Glomerular visceral epithelial cell (primary cell): Measurements from ENCODE around the gene NUDT16L1.

Source experiments
- DNase-seq: peaks from one replicate; pipeline ENCODE4 v3.0.0-alpha.2; 2016; ENCODE audit errors: extremely low spot score

The NUDT16L1 gene

DNA sequence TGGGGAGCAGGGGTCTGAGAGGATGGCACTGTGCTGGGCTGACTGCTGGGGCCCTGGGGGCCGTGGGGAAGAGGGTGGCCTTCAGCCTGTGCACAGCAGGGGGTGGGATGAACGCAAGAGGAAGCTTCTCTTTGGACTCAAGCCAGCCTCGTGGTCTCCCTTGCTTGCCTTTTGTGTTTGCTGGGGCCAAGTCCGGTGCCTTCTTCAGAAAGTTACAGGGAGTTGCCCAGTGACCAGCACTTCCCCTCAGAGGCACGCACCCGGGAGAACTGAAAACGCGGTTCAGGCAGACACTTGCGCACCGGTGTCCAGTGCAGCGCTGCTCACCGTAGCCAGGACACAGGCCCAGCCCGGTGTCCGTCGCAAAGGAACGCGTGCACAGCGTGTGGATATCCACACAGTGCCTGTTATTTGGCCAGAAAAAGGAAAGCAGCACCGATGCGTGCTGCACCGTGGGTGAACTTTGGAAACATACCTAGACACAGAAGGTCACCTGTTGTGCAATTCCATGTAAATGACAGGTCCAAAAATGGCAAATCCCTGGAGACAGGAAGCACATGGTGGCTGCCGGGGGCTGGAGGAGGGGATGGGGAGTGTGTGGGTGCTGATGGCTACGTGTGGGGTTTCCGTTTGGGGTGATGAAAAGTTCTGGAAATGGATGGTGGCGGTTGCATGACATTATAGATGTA lies 29.4 kb upstream of the NUDT16L1 start:
- DNase-seq: peak; percentile 15

DNA sequence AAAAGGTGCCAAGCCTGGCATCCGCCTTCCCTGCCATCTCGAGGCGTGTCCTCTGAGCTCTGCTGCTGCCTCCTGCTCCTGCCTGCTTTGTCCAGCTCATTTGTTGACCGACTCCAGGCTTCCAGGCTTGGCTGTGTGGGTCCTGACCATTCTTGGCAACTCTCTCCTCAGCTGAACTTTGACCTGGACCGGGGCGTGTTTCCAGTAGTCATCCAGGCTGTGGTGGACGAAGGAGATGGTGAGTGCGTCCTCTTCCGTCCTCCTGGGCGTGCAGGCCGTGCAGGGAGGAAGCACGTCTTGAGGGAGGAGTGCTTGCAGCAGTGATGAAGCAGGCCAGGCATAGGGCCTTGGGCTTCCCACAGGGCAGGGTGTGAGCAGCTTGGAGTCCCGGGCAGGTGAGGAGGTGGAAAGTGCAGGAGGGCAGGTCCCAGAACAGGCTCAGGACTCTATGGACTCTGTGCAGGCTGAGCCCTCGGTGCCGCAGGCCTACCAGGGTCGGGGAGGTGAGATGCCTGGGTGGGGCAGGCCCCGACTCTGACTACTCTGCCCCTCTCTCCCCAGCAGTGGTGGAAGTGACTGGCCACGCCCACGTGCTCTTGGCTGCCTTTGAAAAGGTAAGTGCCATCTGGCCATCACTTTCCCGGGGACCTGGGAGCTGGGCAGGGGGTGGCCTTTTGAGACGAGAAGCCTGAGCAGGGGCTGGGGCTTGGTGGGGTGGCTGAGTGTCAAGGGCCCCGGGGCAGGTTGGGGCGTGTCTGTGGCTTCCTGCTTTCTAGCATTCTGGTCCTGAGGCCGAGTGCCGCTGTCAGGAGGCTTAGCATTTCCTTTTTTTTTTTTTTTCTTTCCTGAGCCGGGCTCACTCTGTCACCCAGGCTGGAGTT lies 28.6 kb upstream of the NUDT16L1 start:
- DNase-seq: no peak

DNA sequence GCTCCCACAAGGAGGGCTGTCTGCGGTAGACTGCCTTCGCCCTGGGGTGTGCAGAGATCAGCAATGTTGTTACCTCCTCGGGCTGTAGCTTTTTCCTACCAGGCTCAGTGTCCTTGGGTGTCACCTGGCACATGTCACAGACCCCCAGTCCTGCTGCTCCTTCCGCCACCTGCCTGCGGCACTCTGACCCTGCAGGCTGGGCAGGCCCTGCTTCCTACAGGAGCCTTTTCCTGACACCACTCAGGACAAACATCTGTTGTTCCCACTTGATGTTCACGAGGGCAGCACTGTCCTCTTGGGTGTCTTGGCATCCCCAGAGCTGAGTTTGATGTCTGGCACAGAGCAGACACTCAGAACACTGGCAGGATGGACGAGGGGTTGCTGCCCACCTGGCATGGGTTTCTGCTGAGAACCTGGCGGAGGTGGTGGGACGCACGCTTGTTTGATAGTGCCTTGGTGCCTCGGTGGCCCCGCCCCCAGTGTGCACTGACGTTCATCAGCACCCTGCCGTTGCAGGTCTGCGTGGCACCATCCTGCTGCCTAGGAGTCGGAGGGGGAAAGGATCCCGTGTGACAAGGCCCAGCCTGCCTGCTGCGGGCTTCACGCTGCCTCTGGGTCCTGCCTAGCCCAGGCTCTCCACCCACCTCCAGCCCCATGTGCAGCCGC lies 26.7 kb upstream of the NUDT16L1 start:
- DNase-seq: no peak

DNA sequence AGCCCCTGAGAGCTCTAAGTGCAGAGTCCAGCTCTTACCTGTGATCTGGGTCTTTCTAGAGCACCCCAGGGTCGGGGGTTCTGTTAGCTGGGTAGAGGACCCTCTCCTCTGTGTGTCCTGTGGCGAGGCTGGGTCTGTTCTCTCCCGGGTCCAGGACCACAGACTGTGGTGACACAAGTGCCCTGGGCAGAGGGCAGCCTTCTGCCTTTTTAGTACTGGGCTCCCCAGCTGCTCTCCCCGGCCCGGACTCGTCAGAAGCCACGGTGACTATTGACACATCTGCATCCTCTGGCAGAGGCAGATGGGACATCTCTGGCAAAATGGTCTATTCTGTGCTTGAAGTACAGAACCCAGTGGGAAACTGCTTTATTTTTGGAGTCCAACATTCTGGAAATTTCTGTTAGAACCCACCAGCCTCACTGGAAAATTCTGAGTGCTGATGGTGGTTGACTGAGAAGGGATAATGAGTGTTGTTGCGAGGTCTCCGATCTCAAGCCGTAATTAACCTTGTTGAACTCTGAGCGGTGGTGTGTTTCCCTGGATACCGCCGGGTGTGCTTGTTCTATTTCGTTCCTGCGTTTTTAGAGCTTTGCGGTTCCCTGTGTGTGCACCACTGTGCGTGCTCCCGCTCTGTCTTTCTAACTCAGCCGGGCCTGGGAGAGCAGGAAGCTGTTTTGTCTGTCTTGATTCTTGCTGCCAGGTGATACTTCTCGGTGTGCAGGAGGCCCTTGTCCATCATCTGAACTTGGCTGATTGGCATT lies 26.0 kb upstream of the NUDT16L1 start:
- DNase-seq: no peak

DNA sequence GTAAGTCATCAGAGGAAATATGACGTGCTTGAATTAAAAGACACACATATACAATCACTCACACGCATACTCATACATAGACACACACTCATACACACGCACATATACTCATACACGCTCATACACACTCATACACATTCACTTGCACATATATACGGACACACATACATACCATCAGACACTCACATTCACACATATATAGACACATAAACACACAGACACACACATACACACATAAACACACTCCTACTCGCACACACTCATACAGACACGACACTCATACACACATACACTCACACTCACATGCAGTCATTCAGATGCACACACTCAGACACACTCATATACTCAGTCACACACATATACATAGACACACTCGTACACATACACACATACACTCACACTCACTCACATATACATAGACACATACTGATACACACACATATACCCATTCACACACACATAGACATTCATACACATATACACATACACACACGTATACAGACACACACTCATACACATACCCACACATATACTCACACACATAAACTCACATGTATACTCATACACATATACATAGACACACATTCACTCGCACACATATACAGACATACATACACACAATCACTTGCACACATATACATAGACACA lies 24.9 kb upstream of the NUDT16L1 start:
- DNase-seq: no peak

DNA sequence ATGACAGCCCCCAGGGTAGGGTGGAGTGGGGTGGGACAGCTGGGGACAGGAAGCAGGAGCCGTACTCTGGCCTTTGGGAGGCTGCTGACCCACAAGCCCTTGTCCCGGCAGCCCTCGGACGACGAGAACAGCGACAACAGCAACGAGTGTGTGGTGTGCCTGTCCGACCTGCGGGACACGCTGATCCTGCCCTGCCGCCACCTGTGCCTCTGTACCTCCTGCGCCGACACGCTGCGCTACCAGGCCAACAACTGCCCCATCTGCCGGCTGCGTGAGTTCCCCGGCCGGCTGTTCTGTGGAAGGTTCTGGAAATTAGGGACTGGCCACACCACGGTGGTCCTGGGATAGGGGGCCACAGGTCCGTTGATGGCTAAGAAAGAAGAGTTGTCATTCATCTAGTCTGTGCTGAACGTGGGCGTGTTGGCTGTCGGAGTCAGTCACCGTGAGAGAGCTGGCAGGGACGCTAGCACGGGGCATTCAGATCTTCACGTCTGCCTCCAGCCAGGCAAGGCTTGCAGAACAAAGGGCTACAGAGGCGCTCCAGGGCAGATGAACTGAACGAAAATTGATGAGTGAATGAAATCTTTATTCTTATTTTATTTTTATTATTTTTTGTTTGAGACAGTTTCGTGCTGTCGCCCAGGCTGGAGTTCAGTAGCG lies 19.8 kb upstream of the NUDT16L1 start:
- DNase-seq: no peak

DNA sequence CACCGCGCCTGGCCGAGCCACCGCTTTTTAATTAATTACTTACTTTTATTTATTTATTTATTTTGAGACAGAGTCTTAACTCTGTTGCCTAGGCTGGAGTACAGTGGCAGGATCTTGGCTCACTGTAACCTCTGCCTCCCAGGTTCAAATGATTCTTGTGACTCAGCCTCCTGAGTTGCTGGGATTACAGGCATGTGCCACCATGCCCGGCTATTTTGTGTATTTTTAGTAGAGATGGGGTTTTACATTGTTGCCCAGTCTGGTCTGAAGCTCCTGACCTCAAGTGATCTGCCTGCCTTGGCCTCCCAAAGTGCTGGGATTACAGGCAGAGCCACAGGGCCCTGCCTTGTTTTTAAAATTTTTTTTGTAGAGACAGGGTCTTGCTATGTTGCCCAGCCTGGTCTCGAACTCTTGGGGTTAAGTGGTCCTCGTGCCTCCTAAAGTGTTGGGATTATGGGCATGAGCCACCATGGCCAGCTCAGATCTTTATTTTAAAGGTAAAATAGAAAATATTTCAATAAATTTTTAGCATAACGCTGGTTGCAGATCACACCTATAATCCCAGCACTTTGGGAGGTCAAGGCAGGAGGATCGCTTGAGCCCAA lies 18.3 kb upstream of the NUDT16L1 start:
- no peak for DNase-seq

DNA sequence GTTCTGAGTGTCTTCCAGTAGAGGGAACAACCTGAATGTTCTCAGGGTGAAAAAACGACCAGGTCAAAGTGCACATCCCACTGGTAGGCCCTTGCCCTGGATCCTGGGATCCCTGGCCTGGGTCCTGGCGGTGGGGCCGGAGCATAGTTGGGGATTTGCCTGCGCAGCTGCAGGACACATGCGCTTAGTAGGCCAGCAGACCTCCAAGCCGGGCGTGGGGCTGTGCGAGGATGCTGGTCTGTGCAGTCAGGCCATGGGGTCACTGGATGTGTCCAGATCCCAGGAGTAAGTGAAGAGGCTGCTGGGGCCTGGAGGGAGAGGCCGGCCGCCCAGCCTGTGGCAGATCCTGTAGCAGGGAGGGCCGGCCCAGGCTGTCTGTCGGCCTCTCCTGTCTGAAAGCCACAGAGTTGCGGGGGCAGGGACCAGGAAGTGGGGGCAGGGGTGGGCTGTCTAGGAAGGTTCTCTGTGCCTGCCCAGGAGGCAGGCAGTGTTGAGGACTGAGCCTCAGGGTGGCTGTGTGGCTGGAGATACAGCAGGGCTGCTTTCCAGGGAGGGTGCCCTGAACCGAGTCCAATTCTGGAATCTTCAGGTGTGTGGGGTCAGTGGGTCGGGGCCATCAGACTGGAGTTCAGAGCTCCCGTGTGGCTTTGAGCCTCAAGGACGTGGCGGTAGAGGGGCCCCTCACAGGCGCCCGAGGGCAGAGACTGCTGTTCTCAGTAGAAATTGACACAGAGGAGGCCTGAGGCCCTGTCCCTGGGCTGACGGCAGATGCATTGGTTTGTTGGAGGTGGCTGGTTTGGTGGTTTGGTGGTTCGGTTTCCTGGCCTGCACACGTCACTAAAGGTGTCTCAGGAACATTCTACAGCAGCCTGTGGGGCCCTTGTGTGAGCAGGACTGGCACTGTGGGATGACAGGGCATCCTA lies 17.2 kb upstream of the NUDT16L1 start:
- no peak for DNase-seq

DNA sequence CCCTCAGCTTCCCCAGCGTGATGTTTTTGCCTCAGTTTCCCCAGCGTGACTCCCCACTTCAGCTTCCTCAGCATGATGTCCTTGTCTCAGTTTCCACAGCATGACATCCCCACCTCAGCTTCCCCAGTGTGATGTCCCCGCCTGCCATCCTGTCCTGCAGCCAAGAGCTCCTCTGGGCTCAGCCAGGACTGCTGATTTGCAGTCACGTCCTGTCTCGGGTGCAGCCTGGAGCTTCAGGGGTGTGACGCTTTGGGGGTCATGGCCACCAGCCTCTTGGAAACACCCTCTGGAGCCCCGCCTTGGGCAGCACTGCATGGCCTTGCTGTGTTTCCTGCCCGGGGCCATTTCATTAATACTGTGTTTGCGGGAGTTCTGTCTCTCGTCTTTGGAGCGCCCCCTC lies 16.5 kb upstream of the NUDT16L1 start:
- DNase-seq: no peak

DNA sequence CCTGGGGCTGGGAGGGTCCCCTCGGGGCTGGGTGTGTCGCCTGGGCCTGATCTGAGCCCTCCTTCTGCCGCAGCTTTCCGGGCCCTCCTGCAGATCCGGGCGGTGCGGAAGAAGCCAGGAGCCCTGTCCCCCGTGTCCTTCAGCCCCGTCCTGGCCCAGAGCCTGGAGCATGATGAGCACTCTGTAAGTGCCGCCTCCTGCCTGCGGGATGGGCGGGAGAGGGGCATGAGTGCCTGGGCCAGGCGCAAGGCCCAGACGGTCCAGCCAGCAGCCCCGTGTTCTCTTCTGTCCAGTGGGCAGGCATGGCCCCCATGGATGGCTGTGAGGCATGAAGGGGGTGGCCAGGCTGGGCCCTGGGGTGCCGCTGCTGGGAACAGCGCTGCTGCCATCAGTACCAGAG lies 16.0 kb upstream of the NUDT16L1 start:
- no peak for DNase-seq

DNA sequence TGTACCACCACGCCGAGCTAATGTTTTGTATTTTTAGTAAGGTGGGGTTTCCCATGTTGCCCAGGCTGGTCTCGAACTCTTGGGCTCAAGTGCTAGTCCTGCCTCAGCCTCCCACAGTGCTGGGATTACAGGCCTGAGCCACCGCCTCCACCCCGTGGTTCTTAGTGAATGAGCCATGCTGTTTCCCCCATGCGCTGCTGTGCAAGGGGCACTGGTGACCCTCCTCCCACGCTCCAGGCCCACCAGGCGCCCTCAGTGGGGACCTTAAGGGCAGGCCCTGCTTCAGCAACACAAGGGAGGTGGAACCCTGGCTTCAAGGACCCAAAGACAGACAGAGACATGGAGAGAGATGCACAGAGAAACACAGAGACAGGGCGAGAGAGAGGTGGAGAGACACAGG lies 15.4 kb upstream of the NUDT16L1 start:
- no peak for DNase-seq

DNA sequence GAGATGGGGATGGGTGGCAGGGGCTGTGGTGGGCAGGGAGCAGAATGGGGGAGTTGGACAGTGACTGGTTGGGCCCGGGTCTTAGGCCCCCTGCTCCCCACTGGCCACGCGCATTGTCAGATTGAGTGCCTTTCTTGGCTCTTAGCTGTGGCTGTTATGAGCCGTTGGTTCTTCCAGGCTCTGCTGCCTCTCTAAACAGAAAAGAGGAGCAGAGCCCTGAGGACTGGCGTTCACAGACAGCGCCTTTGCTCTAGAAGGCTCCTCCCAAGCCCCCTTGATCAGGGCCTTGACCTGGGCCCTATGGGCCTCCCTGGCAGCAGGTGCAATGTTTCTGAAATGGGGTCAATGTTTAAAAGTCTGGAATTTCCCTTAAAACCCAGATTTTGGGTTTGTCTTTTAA lies 14.8 kb upstream of the NUDT16L1 start:
- no peak for DNase-seq

DNA sequence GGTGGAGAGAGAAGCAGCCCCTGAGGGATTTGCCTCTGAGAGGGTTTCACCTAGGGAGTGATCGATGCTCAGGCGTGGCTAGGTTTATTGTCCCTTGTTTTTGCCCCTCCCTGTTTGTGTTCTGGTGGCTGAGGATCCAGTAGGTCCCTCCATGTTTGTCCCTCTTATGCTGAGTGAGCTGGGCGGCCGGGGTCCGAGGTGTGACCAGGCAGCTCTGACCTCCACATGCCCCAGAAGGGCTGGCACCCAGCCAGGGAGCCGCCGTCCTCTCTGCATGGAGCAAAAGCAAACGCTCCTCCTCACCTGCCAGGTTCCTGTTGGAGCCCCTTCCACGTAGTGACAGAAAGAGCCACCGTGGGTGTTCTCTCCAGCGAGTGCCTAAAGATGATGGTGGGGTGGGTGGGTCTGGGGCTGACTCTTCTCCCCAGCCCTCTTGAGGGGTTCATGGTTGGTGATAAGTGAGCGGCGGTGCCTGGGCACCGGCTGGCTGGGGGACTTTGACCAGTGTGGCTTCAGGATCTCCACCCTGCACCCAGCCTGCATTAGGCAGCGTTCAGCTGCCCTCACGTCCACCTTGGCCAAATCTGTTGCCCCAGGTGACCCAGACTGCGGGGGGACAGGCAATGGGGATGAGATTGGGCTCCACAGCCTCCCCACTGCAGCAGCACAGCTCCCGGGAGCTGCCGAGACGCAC lies 14.1 kb upstream of the NUDT16L1 start:
- no peak for DNase-seq

DNA sequence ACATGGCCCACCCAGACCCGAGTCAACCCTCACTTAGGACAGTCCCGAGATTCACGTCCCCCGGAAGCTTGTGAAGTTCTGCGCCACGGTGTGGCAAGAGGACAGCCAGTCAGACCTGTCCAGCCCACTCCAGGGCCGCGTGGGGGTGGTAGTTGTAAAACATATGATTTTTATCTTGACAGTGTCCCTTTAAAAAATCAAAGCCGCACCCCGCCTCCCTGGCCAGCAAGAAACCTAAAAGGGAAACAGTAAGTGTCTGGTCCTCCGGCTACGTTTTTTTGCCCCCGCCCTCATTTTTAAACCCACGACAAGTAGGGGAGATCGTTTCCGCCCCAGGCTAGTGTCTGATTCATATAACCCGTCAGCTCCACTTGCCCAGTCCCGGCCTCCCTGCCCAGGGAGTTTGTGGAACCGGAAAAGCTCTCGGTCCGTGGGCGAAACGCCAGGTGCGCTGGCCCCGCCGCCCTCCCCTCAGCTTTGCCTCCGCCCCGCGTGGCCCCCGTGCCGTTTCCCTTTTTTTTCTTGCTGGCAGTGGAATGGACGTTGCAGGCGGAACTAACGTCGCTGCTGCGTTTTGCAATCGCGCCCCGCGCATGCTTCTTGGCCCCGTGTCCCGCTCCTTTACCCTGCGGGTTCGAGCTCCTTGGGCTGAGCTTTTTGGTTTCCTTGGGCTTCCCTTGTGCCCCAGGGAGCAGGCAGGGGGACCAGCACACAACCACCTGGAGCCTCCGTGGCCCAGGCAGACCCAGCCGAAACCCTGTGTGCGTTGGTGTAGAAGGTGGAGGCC lies 13.3 kb upstream of the NUDT16L1 start:
- DNase-seq: no peak

DNA sequence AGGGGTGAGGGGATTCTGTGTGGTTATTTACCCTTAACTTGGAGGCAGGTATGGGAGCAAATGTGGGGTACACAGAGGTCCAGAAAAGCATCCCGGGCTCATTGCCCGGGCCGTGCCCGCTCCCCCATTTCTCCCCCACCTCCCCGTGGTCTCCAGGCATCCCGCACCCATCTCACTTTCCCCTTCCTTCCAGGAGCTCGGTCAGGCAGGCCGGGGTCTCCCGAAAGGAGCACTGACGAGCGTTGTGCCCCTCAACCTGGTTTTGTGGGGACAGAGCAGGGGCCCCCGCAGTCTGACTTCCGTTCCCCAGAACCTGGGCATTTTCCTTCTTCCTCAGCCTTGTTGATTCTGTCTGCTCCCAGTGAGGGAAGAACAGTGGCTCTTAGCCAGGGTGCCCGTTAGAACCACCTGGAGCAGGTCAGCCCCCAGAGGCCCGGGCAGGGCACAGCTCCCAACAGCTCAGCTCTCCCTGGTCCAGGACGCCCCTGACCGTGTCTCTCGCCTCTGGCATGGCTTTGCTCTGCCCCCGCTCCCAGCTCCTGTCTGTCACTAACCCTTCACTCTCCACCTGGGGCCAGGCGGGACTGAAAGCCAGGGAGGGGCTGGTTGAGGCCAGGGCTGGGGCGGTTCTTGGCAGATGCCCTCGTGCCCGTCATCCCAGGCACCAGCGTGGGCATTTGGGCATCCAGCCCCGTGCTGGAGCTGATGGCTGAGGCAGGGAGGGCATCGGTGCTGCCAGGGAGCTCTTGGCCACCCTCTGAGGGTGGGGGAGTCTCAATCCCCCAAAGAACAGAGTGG lies 12.5 kb upstream of the NUDT16L1 start:
- DNase-seq: no peak

DNA sequence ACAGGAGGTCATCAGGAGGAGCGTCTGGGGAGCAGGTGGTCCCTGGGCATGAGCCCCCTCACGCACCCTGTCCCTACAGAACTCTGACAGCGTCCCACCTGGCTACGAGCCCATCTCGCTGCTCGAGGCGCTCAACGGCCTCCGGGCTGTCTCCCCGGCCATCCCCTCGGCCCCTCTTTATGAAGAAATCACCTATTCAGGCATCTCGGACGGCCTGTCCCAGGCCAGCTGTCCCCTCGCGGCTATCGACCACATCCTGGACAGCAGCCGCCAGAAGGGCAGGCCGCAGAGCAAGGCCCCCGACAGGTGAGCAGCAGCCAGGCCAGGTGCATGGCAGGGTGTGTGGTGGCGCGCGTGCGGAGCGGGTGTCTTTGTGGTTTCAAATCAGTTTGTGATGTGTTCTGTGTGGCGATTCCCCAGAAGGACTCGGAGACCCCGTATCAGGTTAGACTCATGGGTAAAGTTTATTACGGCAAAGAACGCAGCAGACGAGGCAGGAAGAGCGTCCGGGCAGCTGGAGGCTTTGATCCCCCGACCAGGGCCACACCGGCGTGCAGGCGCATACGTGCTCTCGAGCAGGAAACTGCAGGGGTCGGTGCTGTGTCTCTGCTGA lies 11.8 kb upstream of the NUDT16L1 start:
- no peak for DNase-seq

DNA sequence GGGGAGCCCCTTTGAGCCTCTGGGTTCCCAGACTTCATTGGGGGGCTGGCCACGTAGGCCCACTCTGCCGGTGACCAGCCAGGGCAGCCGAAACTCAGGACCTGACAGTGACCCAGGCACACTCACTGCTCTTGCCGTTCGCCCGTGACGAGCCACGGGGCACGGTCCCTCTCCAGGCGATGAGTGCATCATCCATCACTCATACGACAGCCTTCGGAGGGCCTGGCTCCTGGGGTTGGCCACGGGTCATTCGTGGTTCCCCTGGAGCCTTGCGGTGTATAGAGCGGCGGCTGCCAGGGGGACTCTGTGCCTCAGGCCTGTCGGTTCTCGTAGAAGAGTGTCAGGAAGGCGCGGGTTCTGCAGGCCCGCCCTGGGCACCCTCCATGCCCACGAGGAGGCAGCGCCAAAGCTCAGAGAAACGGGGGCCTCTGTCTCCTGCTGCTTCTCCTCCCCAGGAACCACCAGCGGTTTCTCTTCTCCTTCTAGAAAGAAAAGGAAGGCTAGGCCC lies 11.2 kb upstream of the NUDT16L1 start:
- no peak for DNase-seq
